Measurements from ENCODE around the gene SLC6A11.

SLC6A11 gene

DNA sequence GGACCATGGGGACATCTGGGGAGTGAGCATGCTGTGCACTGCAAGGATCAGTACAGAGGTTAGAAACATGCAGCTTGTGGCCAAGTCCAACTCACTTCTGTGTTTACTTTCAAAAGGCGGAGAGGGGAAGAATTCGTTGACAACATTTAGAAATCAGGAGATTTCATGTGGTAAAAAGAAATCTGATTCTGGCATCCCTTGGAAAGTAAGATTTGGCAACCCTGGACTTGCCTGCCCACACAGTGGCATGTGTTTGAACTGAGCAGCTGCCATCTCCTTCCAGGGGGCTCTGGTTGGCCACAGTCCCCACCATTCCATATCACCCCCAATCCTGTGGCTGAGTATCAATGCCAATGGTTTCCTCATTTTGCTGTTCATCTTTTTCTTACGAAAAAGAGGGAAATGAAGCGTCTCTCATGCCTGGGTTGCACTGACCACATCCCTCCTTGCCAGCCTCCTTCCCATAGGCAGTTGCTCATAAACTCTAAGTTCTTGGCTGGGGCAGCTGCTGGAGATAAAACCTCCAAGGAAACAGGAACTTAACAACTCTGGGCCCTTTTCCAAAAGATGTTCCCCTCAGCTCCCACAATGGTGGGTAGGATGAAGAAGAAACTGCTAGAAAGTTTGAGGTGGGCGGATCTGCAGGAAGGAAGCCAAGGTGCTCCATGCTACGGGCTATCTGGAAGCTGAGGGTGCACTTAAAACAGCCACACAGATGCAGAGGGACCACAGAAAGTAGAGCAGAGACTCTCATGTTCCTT lies 29.2 kb downstream of the SLC6A11 start:
- DNase-seq: no peak

DNA sequence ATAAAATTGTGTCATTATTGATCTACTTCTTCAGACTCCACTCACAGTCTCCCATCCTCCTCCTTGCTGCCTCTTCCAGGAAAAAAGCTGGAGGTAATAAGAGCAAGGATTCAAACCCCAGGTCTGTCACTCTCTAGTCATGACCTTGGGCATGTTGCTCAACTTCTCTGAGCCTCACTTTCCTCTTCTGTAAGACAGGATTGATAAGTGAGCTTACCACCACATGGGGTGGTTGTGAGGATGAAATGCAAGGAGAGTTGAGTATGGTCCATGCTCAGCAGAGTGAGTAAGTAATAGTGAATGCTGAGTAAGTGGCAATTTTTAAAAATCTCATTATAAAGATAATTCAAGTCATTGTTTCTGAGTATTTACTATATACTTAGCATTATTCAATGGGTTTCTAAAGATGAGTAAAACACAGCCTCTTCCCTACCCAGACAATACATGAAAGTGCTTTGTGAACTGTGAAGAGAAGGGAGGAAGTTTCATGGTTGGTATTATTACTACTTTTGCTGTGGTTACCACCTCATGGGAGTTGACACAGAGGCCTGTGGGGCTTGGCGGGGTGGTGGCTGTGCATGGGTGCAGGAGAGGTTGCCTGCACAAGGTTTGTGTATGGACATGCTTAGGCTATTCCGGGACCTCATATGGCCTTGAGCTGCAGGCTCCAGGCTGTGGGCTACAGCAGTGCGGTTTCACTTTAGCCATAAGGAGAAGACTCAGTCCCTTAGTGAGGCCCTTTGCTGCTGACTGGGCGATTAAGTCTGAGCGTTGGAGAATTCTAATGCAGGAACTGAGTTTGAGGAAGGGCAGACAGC lies 30.0 kb downstream of the SLC6A11 start:
- peak; percentile 42 for DNase-seq

DNA sequence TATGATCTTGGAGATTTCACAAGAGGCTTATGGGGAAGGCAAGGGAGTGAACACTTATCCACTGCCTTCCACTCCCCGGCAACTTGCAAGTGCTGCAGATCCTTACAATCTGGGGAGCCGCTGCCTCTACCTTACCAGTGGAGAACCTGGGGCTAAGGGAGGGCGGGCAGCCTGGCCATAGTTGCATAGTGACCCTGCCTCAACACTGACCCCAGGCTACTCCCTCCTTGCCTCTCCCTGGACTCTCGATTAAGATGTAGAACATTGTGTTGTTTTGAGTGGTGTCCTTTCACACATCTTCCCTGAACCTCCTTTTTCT lies 30.6 kb downstream of the SLC6A11 start:
- no peak for DNase-seq

DNA sequence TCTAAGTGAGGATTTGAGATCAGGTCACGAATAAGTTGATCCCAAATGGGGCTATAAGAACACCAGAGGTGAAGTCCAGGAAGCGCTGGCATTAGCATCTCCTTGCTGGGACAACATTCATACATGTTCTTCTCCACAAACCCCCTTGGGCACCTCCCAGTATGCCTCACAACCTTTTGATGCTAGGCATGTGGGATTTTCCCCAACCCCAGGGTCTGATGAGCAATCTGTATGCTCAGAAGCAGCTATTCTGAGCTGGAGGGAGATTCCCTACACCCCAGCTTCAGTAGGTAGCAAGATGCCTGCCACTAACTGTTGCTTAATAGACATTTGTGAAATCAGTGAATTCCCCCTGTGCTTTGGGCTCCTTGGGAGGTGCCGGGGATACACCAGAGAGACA lies 32.2 kb downstream of the SLC6A11 start:
- no peak for DNase-seq

DNA sequence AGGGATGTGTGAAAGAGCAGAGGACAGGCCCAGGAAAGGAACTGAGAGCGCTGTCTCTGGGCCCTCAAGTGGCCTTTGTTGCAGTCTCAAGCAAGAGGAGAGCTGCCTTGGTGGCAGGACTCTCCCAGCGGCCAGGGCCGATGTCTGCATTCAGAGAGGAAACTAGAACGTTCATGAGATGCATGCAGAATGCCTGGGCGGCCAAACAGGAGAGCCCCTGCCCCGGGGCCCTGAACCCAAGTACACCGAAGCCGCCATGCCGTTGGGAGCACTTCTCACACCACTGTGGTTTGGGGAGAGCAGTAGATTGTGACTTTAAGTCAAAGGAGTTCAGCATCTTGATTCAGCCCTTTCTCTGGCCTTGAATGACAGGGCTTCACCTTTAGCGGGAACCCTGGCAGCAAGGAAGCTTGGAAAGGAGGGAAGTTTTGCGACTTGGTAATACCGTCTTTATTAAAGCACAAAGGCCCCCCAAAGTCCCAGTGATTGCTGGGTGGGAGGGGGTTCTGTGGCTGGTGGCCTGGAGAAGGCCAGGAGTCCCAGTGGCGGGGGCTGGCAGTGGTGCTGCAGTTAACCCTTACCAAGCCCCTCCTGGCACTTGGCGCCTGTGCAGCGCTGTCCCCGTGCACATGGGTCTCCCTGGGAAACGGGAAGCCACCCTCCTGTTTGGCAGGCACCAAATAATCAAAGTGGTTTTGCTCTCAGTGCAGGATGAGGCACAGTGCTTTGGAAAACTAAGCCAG lies 36.2 kb downstream of the SLC6A11 start:
- DNase-seq: no peak

DNA sequence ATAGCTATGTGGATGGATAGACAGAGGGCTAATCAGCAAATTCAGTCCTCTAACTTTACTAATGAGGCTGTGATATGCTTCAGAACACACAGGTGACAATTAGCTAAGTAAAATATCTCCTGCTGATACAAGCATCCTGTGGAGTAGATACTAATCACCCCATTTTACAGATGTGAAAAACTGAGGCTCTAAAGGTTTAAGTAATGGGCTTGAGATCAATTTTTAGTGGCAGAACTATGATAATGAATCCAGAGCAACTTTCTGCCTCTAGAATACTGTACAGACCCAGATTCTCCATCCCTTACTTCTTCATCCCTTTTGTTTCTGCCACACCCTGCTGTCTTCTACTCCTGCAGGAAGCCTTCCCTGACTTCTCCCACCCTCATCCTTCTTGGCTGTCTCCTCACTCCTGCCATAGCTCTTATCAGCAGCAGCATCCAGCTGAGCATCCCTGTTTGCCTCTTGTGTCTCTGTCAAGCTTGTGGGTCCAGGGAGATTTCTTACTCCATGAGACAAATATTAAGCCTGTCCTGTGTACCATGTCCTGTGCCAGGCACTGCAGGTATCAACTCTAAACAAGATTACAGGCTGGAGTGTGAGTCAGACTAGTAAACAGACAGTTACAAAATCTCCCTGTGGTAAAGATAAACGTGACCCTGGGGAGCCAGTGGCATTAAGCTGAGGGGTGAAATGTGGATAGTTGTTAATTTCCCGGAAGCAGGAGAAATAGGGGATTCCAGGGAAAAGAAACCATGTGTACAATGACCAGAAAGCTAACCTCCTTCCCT lies 39.2 kb downstream of the SLC6A11 start:
- DNase-seq: no peak

DNA sequence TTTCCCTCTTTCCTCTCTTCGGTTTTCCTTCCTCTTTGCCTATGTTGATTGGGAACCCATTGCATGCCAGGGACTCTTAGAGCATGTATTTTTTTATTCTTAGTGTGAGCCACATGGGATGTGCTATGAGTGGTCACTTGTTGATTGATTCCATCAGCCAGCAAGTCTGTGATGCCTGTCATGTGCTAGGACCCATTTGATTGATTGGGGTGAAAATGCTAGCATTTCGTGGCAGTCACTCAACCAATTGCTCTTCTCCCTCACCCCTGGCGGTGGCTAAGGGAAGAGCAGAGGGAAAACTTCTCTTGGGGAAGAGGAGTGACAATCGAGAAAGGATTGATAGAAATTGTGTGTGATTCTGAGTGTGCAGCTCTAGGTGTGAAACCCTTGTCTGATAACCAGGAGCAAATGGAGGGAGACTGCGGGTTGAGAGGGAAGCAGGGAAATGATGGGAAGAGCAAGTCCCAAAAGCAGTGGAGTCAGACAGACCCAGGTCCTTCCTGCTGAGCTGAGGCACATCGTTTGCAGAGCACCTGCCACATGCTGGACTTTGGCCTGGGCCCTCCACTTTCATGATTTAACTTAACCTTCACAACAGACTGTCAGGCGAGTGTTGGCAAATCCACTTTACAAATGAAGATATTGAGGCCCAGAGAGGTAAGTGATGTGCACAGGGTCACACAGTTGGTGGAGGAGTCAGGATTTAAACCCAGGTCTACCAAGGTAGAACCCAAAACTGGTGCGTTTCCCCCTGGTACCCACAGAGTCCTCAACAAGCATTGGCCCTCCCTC lies 40.0 kb downstream of the SLC6A11 start:
- DNase-seq: no peak

DNA sequence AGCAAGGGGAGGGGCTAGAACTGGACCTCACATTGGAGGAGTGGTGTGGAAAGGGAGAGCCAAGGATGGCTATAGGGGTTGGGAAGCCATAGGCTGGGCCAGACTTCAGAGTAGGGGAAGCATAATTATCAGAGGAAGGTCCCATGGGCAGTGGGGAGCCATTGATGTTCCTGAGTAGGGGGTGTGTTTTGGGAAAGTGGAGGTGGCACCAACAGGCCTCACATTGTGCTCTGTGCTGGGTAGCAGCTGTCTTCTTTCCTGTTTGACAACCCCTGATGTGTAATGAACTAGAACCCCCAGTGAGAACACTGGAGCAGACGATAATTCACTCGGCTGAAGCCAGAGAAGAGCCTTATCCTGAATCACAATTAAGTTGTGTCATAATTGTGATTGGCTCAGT lies 41.2 kb downstream of the SLC6A11 start:
- no peak for DNase-seq

DNA sequence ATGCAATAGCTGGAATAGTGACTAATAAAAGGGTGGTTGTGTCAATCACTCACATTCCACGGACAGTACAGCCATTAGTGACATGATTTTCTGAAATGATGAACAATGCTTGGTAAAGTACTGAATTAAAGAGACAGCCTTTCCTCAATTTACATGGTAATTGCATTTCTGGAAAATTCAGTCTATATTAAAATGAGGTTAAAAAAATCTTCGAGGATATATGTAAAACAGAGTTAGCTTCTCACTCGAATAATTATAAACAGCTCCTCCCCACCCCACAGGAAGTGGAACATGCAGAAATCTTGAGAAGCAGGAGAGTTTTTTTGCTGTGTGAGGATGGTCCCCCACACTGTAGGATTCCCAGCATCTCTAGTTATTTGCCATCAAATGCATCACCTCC lies 42.1 kb downstream of the SLC6A11 start:
- no peak for DNase-seq

DNA sequence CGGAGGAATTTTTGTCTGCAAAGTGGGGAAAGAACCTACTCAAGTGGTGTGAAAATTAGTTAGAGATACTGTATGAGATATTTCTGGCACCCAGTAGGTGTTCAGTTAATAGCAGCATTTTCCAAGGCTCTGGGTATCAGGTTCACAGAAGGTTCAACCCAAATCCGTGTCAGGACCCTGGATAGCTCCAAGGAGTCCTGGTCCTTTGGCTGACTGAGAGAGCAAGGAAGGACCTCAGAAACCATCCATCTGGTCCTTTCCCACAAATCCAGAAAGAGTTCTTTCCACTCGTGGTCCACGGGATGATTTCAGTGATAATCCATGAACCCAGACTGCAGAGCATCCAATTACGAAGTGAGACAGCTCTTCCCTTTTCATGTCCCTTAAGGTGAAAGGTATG lies 51.4 kb downstream of the SLC6A11 start:
- no peak for DNase-seq

DNA sequence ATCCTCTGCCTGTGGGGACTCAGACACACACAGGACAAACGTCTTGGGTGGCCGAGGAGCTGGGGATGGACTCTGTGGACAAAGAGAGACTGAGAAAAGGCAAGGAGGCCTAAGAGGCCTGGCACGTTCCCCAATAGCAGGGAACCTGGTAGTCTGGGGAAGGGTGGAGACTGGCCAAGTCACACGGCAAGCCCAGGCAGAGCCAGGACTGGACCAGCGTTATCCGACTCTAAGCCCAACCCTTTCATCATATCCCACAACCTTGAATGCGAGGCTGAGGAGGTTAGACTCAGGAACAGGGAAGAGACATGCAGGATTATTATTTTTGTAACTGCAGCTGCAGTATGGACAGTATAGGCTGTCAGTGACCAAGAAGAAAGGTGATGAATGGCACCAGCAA lies 53.4 kb downstream of the SLC6A11 start:
- no peak for DNase-seq

DNA sequence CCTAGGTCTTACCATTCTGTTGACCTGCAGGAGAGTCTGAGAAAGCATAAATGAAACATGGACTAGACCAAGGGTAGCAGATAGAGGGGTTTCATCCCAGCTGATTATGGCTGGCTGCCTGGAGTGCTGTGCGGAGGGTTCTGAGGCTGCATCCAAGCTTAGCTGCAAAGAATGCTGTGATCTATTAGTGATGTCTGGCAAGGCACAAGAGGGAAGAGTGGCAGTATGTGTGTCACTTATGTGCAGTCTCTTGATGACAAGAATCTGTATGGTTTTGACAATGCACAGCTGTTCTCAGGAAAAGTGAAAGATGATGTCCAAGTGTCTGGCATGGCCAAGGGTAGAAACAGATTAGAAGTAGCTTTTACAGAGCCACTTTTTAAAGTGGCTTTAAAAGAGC lies 54.3 kb downstream of the SLC6A11 start:
- no peak for DNase-seq

DNA sequence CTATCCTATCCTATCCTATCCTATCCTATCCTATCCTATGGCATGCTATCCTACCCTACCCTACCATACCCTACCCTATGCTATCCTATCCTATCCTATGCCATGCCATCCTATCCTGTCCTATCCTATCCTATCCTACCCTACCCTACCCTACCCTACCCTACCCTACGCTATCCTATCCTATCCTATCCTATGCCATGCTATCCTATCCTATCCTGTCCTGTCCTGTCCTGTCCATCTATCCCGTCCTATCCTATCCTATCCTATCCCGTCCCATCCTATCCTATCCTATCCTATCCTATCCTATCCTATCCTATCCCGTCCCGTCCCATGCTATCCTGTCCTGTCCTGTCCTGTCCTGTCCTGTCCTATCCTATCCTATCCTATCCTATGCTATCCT lies 57.4 kb downstream of the SLC6A11 start:
- DNase-seq: no peak

DNA sequence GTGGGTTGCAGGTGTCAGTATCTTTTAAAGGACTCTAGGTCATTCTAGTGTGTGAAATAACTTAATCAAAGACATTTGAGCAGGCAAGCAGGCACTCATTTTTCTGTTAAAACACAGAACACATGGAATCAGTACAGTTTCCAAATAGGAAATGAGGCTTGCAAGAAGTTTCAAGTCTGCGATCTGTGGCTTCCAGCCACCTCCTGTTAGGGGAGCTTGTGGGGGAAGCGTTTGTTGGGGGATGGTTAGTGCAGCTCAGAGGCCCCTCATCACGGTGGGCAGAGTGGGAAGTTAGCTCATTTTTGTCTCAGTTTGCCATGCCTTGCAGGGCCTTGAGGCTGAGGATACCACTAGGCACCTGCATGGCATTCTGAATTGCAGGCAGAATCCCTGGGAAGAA lies 59.9 kb downstream of the SLC6A11 start:
- no peak for DNase-seq

DNA sequence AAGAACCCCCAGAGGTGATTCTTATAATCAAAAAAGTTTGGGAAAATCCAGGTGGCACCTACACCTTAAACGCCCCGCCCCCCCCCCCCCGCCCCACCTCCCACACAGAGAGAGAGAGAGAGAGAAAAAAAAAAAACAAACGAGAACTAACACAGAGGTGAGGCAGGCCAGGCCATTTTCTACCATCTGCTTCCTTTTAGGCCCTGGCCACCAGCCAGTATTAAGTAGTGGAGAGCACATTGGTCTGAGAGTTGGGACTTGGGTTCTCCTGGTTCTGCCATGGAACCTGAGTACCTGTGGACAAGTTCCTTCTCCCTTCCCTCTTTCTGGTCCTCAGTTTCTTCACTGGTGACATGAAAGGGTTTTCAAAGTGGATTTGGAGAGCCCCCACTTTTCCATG lies 60.6 kb downstream of the SLC6A11 start:
- no peak for DNase-seq

DNA sequence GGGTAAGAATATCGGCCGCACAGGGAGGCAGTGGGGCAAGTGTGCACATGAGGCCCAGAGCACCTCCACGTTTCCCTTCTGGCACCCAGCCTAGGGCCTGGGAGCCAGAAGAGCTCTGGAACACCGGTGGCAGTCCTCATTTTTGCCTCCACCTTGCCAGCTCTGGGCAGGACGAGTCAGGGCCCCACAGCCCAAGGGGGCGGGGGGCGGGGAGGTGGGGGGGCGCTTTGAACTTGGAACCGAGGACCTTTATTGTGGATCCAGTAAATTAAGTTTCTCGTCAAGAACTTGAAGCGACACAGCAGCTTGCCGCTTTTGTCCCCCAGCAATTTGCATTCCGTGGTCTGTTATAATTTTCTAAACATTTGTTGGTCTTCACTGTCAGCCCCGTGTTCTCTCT lies 66.8 kb downstream of the SLC6A11 start:
- DNase-seq: no peak

DNA sequence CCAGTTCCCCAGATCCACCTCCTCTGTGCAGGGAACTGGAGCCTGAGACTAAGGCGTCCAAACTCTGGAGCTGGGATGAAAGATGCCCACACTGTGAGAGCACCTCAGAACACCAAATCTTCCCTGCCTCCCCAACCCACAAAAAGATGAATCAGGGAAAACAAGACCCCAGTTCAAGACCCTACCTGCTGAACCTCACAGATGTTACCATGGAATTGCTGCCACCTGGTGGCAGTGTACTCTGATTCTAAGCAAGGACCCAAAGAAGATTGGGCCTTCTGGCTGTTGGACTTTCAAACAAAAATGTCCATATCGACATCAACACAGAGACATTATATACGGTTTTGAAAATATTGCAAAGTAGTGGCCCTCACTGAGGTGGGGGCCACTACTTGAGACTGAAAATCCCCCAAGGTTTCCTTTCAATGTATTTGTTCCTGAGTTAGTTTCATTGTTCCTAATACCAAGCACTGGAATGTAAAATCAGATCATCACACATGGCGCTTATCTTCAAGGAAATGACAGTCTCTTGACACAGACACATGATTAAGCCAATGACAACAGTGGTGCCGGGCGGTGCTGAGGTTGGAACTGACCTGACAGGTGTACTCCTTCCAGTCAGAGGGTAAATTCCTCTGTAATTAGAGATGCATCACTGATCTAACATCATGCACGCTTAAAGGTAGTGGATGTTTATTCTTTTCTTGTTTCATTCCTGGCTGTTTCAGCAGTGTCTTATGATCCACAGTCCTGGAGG lies 67.6 kb downstream of the SLC6A11 start:
- no peak for DNase-seq

DNA sequence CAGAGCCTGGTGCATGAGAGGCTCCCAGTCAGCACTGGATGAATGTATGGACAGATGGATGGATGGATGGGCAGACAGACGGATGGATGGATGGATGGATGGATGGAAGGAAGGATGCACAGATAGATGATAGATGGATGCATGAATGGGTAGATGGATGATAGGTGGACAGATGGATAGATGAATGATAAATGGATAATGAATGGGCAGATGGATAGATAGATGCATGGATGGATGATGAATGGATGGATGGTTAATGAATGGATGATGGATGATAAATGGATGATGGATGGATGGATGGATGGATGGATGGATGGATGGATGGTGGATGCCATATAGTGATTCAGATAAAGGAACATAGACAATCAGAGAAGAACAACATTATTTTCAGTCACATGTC lies 71.0 kb downstream of the SLC6A11 start:
- DNase-seq: no peak

DNA sequence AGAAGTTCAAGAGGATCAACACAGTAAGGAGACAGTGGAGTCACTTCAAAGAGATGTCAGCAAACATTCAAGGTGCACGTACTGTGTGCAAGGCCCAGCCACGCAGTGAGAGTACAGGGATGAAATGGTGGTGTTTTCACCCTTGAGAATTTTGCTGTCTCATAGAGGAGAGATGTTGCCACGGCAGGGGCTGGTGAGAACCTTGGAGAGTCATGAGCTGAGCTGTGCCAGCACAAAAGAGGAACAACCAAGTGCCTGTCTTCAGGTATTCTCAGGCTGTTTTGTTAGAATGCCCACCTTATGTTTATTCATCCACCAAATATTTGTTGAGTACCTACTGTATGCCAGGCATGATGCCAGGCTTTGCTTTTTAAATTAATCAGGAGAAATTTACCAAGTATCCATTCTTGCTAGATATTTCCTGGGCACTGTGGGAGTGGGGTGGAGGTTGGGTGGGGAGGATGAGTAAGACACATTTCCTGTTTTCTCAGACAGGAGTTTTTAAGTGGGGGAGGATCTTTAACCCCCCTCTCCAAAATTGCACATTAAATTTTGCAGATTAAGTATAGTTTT lies 72.6 kb downstream of the SLC6A11 start:
- DNase-seq: no peak

DNA sequence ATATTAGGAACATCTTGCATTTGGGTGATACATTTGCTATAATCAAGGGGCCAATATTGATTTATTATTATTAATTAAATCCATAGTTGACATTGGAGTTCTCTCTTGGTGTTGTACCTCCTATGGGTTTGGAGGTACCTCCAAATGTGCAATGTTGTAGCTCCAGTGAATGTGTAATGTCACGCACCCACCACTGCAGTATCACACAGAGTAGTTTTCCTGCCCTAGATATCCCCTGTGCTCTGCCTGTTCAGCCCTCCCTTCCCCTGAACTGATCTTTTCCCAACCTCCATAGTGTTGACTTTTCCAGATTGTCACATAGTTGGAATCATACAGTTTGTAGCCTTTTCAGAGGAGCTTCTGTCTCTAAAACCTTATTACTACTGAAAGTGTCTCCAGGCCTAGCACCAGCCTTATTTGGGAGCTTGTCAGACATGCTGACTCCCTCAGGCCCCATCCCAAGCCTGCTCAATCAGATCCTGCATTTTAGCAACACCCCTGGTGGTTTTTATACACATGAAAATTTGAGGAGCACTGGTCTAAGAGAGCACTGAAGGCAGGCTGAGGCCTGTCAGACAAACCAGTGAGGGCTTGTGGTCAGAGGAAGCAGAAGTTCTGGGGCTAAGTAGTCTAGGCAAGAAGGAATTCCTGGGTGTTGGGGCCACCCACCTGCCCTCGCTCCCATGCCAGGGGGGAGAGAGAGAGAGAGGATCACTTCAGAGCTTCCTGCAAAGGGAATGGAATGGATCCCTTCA lies 73.4 kb downstream of the SLC6A11 start:
- no peak for DNase-seq

All from SIG-M5 (cell line).